ENCODE measurements around the gene MRGPRE.

Gene MRGPRE

GRCh38 chr11:3217818-3218482 is 14.3 kb downstream of the MRGPRE start:
- no peak for TF ChIP-seq CTCF (IDR thresholded peaks at IDR 0.05; ENCODE audit: low read depth, low read length, missing control alignments)
- no peak overlapping the region for H3K4me3 ChIP-seq (ENCODE audit: low read depth, low read length)
- in situ Hi-C loops (cut with HindIII; ENCODE audit: low sequenced_read_pairs), result no loop called here
- no peak for DNase-seq (ENCODE audit: low read depth)

- no peak overlapping the region for H3K4me3 ChIP-seq (ENCODE audit: low read depth, low read length)
- TF ChIP-seq CTCF (IDR thresholded peaks at IDR 0.05; ENCODE audit: low read depth, low read length, missing control alignments), result no peak
- in situ Hi-C loops (cut with HindIII; ENCODE audit: low sequenced_read_pairs), result no loop called here
- DNase-seq (ENCODE audit: low read depth), result no peak
Observed at GRCh38 chr11:3216027-3216525, 16.1 kb downstream of the MRGPRE start.

GRCh38 chr11:3215346-3216026 is 16.7 kb downstream of the MRGPRE start:
- in situ Hi-C loops (cut with HindIII; ENCODE audit: low sequenced_read_pairs), result no loop called here
- TF ChIP-seq CTCF (IDR thresholded peaks at IDR 0.05; ENCODE audit: low read depth, low read length, missing control alignments), result no peak
- no peak overlapping the region for H3K4me3 ChIP-seq (ENCODE audit: low read depth, low read length)
- no peak for DNase-seq (ENCODE audit: low read depth)

- no peak for DNase-seq (ENCODE audit: low read depth)
- no peak overlapping the region for H3K4me3 ChIP-seq (ENCODE audit: low read depth, low read length)
- in situ Hi-C loops (cut with HindIII; ENCODE audit: low sequenced_read_pairs), result no loop called here
- TF ChIP-seq CTCF (IDR thresholded peaks at IDR 0.05; ENCODE audit: low read depth, low read length, missing control alignments), result no peak
Observed at GRCh38 chr11:3214420-3214699, 17.9 kb downstream of the MRGPRE start.

GRCh38 chr11:3213659-3214419 is 18.4 kb downstream of the MRGPRE start:
- no peak for TF ChIP-seq CTCF (IDR thresholded peaks at IDR 0.05; ENCODE audit: low read depth, low read length, missing control alignments)
- no peak for DNase-seq (ENCODE audit: low read depth)
- no peak overlapping the region for H3K4me3 ChIP-seq (ENCODE audit: low read depth, low read length)
- in situ Hi-C loops (cut with HindIII; ENCODE audit: low sequenced_read_pairs), result no loop called here

GRCh38 chr11:3208272-3208671 is 23.9 kb downstream of the MRGPRE start:
- H3K4me3 ChIP-seq (ENCODE audit: low read depth, low read length), result no peak overlapping the region
- no peak for TF ChIP-seq CTCF (IDR thresholded peaks at IDR 0.05; ENCODE audit: low read depth, low read length, missing control alignments)
- in situ Hi-C loops (cut with HindIII; ENCODE audit: low sequenced_read_pairs), result no loop called here
- no peak for DNase-seq (ENCODE audit: low read depth)
